LNCaP clone FGC (cell line): ENCODE data around the gene DIO3.
"Not testable (repeated sequence)": the region's sequence is repeated elsewhere in the genome, so short reads cannot be mapped to it uniquely, and the experiment has no call there.

Source experiments
- DNase-seq: peaks from one replicate; pipeline ENCODE4 v3.0.0-alpha.2; 2011; ENCODE audit warnings: low read depth
- H3K4me3 ChIP-seq: 2 replicates; pipeline ENCODE4 v1.5.1; 2011; ENCODE audit warnings: mild to moderate bottlenecking, low read depth, low read length, control low read depth
- CTCF ChIP-seq: IDR thresholded peaks from 2 replicates; pipeline ENCODE4 v1.5.1; 2012; ENCODE audit warnings: mild to moderate bottlenecking; ENCODE audit not compliant: control insufficient read depth, insufficient read depth; ENCODE audit errors: extremely low read depth

DIO3 gene

DNA sequence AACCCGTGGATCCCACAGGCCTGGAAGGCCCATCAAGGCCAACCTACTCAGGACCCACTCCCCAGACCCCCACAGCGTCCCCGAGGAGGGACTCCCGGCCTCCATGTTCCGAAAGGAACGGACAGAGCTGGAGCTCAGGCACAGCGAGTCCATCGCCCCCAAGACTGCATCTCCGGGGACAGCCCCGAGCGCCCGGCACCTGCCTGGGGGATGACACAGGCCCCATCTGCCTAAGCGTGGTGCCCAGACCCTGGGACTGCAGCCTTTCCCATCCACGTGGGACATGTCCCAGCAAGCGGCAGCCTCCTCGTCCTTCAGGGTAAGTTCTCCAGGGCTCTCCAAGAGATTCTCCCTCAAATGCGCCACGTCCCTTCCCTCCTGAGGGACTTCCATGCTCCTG, 12.1 kb upstream of the DIO3 start:
- DNase-seq: no peak
- no peak overlapping the region for H3K4me3 ChIP-seq
- TF ChIP-seq CTCF: no peak

DNA sequence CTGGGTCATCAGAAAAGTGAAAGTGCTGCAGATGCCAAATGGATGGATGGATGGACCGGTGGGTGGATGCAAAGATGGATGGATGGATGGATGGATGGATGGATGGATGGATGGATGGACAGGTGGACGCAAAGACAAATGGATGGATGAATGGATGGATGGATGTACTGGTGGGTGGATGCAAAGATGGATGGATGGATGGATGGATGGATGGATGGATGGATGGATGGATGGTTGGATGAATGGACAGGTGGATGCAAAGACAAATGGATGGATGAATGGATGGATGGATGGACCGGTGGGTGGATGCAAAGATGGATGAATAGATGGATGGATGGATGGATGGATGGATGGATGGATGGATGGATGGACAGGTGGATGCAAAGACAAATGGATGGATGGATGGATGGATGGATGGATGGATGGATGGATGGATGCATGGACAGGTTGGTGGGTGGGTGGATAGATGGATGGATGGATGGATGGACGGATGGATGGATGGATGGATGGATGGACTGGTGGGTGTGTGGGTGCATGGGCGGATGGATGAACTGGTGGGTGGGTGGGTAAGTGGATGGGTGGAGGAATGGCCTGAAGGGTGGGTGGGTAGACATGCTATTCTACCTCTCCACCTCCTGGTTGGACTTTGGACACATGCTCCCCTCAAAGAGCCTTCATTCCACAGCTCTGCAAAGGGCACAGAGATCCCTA, 10.9 kb upstream of the DIO3 start:
- not testable (repeated sequence) for H3K4me3 ChIP-seq, DNase-seq

GRCh38 chr14:101551729-101552595, 9.3 kb upstream of the DIO3 start:
- H3K4me3 ChIP-seq: no peak overlapping the region
- DNase-seq: no peak
- no peak for TF ChIP-seq CTCF

GRCh38 chr14:101552786-101553231, 8.5 kb upstream of the DIO3 start:
- no peak for TF ChIP-seq CTCF
- no peak for DNase-seq
- H3K4me3 ChIP-seq: no peak overlapping the region

DNA sequence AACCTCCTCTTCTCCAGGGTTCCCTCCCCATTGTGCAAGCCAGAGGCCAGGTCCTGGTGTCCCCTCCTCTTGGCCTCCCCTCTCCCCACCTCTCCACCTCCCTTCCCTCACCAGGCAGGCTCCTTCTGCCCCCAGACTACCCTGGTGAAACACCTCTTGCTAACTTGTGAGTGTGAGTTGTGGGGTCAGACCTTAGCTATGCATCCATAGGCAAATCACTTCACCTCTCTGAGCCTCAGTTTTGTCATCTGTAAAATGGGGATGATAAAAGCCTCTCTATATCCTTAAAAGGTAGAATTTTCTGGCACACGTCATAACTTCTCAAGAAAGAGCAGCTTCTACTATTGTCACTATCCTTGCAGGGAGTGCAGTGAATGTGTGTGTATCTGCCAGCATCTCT, 7.9 kb upstream of the DIO3 start:
- no peak for DNase-seq
- H3K4me3 ChIP-seq: no peak overlapping the region
- no peak for TF ChIP-seq CTCF

GRCh38 chr14:101553931-101554330, 7.4 kb upstream of the DIO3 start:
- no peak overlapping the region for H3K4me3 ChIP-seq
- DNase-seq: no peak
- no peak for TF ChIP-seq CTCF

DNA sequence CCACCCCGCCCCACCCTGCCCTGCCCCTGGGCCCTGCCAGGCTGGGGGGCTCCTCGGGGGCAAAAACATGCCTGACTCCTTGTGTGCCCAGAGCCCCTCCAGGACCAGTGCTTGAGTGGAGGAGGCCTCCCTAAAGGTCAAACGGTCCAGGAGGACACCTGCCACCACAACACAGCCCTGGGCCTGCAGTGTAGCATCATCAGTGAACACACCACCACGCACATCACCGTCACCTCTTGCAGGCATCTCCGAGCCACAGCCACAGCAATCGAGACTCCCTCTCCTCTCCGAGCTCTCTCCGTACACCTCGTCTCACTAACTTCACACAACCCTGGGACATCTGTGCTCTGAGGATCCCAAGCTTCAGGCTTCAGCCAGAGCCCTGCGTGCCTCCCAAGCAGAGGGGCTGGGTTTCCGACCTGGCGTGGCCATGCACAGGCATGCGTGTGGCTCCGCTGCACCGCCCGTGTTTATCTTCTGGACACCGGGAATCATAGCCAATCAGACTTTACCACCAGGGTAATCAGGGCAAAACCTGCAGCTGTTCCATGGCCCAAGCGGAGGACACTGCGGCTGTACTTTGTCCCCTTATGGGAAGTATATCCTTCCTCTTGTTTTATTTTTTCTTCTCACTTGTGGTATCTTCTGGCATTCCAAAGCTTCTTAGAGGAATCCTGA, 6.2 kb upstream of the DIO3 start:
- no peak for DNase-seq
- no peak overlapping the region for H3K4me3 ChIP-seq
- no peak for TF ChIP-seq CTCF

DNA sequence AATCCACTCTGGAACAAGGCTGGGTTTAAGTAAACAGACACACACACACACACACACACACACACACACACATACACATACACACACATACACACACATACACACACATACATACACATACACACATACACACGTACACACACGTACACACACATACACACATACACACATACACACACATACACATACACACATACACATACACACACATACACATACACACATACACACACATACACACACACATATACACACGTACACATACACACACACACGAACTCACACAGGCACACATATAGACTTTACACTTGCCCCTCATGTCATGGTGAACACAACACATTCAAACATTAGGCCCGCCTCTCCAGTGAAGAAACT, 5.6 kb upstream of the DIO3 start:
- H3K4me3 ChIP-seq, DNase-seq: not testable (repeated sequence)
